Stomach (tissue), 4 donors: Measurements from ENCODE around the gene SH3BP4.

Source experiments
- CTCF ChIP-seq, 7 experiments: fragments of 450-650 bp in 4 of 7; fragments of 200-600 bp in 3 of 7; sonication (generic) in 3 of 7; IDR thresholded peaks; one replicate each; pipeline ENCODE4 v1.5.1; 2016 to 2019; ENCODE audit warnings: antibody characterized with exemption in 7 of 7, control low read depth in 2 of 7, mild to moderate bottlenecking in 1 of 7
- EP300 ChIP-seq: sonication (generic); formaldehyde crosslinking; IDR thresholded peaks from one replicate; pipeline ENCODE4 v1.6.1; 2017; ENCODE audit warnings: antibody characterized with exemption

- TF ChIP-seq EP300 (no peak), CTCF (IDR thresholded peaks at IDR 0.05) (no peak)
These were observed 75.9 kb downstream of the SH3BP4 start for GRCh38 chr2:235027558-235028214.
